Bronchial epithelial cell (primary cell): ENCODE data around the gene SEMA3F. TPM values are rescaled to one million over a fixed set of nuclear protein-coding genes. Genes with fewer than 3 reads are reported as not detected.

ENCODE experiments used
- DNase-seq: peaks from one replicate; pipeline ENCODE4 v3.0.0-alpha.2; 2010; ENCODE audit warnings: low read depth
- FAIRE-seq: peaks from 2 replicates; lab custom pipeline; 2011; peaks lifted over from hg19 to GRCh38; lab: Jason Lieb, UNC
- H3K27me3 ChIP-seq: 2 replicates; pipeline ENCODE4 v1.5.1; 2011; ENCODE audit warnings: low read length; ENCODE audit not compliant: control insufficient read depth, insufficient read depth
- H3K36me3 ChIP-seq: 2 replicates; pipeline ENCODE4 v1.5.1; 2011; ENCODE audit warnings: low read length; ENCODE audit not compliant: control insufficient read depth, insufficient read depth
- H3K4me3 ChIP-seq: 2 replicates; pipeline ENCODE4 v1.5.1; 2011; ENCODE audit warnings: mild to moderate bottlenecking, low read depth, low read length, control low read depth
- CTCF ChIP-seq: IDR thresholded peaks from 2 replicates; pipeline ENCODE4 v1.5.1; 2011; ENCODE audit warnings: mild to moderate bottlenecking, moderate library complexity, low read length, control low read depth, inconsistent platforms; ENCODE audit not compliant: insufficient read depth, severe bottlenecking
- total RNA-seq: library from RNA; depleted of rRNA; stranded (reverse); fragments of >200 nt; gene quantifications from 2 replicates; pipeline ENCODE4 v1.2.1, GENCODE V29; 2014

SEMA3F gene
- total RNA-seq, 1 donor from 2014 or later: 35.5 TPM

- FAIRE-seq: peak; percentile 87
Measured at GRCh38 chr3:50217681-50218080, 62.6 kb downstream of the SEMA3F start.

GRCh38 chr3:50218448-50218847 is 63.3 kb downstream of the SEMA3F start:
- FAIRE-seq: no peak

More at GRCh38 chr3:50217681-50218080, 62.6 kb downstream of the SEMA3F start:
- H3K4me3 ChIP-seq: no peak overlapping the region
- DNase-seq: peak; percentile 56
- no peaks in the 10 kb centered on the region for H3K36me3 ChIP-seq
- no peak for TF ChIP-seq CTCF
- no peaks in the 10 kb centered on the region for H3K27me3 ChIP-seq

GRCh38 chr3:50219285-50219684 is 64.2 kb downstream of the SEMA3F start:
- Histone ChIP-seq H3K36me3 (no peaks in the 10 kb centered on the region), H3K4me3 (no peak overlapping the region), H3K27me3 (no peaks in the 10 kb centered on the region)
- no peak for DNase-seq
- no peak for FAIRE-seq
- no peak for TF ChIP-seq CTCF

More at GRCh38 chr3:50218448-50218847, 63.3 kb downstream of the SEMA3F start:
- no peak for DNase-seq
- H3K27me3 ChIP-seq: no peaks in the 10 kb centered on the region
- no peak for TF ChIP-seq CTCF
- H3K36me3 ChIP-seq: no peaks in the 10 kb centered on the region
- no peak overlapping the region for H3K4me3 ChIP-seq

- FAIRE-seq: no peak
- no peak for DNase-seq
- Histone ChIP-seq H3K27me3 (no peaks in the 10 kb centered on the region), H3K4me3 (no peak overlapping the region), H3K36me3 (no peaks in the 10 kb centered on the region)
- no peak for TF ChIP-seq CTCF
Measured at GRCh38 chr3:50220109-50220508, 65.0 kb downstream of the SEMA3F start.

GRCh38 chr3:50221051-50221410 is 65.9 kb downstream of the SEMA3F start:
- no peak for TF ChIP-seq CTCF
- Histone ChIP-seq H3K27me3 (no peaks in the 10 kb centered on the region), H3K36me3 (no peaks in the 10 kb centered on the region), H3K4me3 (no peak overlapping the region)
- FAIRE-seq (no peak), DNase-seq (no peak)
